Activated T-cell treated with anti-CD3 and anti-CD28 coated beads for 1 hour (primary cell): ENCODE results near the gene MCU.

Source experiments
- DNase-seq: peaks from one replicate; pipeline ENCODE4 v3.0.0-alpha.2; 2020; ENCODE audit warnings: low read depth

The MCU gene

DNA sequence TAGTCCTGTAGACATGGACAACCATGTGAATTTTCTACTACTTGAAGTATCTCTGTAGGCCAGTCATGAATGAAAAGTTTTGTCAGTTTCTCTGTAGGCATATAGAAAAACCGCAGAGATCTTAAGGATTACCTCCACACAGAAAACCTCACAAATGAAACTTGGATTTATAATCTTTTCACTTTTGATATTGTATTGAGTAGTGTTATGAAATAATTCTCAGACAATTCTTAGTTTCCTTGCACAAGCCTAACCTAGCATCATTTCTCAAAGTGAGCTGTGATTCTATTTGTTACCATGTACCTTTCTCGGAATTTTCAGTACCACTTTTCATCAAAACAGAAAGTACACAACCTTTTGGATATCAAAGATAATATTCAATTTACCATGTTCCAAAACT is 150.2 kb downstream of the MCU start:
- no peak for DNase-seq

- no peak for DNase-seq
Measured at GRCh38 chr10:72846238-72846637, 154.3 kb downstream of the MCU start.

DNA sequence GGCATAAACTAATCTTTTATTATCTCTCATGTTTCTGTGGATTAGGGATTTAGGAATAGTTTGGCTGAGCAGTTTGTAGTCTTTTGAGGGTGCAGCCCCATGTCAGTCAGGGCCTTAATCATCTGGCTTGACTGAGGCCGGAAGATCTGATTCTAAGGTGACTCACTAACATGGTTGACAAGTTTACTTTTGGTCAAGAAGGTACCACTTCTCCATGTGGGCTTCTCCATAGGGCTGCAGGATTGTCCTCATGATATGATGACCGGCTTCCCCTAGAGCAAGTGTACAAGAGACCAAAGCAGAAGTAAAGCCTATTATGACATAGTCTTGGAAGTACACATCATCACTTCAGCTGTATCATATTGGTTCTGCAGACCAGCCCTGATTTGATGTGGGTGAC is 155.7 kb downstream of the MCU start:
- no peak for DNase-seq

DNA sequence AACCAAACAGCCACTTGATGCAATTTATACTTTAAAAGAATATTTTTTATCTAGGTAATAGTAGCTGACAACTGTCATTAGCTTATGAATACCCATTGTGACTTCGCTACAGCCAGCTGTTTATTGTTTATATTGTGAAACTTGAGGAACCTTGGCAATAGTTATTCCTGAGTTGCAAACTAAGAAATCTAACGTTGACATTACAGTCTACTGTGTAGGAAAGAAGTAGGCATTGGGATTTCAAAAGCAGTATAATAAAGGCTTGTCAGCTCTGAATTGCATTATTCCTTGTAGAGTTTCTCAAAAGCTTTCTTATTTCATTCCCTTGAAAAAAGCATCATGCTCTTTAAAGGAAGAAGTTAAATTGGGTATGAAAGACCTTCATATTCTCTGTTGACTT is 158.9 kb downstream of the MCU start:
- no peak for DNase-seq

GRCh38 chr10:72851509-72851908 is 159.6 kb downstream of the MCU start:
- DNase-seq, result no peak

DNA sequence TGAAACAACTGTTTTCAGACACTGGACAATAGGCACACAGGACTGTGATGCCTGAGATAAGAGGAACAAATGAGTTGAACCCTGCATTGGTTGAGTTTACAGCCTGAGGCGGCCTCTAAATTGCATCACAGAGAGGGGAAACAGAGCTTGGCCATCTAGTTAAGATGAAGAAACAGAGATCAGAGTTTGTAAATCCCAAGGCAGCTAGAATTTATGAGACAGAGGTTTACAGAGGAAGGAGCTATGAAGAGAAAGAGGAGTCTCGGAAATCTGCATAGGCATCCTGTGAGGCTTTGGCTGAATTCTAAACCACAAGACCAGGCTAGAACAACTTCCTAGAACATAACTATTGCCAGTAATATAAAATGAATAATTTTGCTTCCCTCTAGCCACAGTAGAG is 160.6 kb downstream of the MCU start:
- no peak for DNase-seq

GRCh38 chr10:72855129-72855528 is 163.2 kb downstream of the MCU start:
- no peak for DNase-seq

GRCh38 chr10:72855790-72856189 is 163.8 kb downstream of the MCU start:
- DNase-seq, result no peak

GRCh38 chr10:72858067-72858466 is 166.1 kb downstream of the MCU start:
- no peak for DNase-seq

GRCh38 chr10:72862957-72863356 is 171.0 kb downstream of the MCU start:
- no peak for DNase-seq

- DNase-seq, result no peak
Measured at GRCh38 chr10:72875250-72876055, 183.5 kb downstream of the MCU start.

- DNase-seq, result no peak
Measured at GRCh38 chr10:72879245-72879644, 187.3 kb downstream of the MCU start.

DNA sequence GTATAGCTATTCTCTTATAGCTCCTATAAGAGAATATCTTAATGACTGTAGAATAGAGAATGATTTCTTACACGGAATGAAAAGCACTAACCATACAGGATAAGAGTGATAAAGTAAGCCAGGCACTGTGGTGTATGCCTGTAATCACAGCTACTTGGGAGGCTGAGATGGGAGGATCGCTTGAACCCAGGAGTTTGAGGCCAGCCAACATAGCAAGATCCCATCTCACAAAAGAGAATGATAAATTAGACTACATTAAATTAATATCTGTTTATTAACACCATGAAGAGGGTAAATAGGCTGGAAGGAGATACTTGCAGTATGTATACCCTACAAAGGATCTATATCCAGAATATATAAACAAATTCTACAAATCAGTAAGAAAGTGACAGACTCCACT is 189.3 kb downstream of the MCU start:
- no peak for DNase-seq

- no peak for DNase-seq
Measured at GRCh38 chr10:72883861-72884260, 191.9 kb downstream of the MCU start.

DNA sequence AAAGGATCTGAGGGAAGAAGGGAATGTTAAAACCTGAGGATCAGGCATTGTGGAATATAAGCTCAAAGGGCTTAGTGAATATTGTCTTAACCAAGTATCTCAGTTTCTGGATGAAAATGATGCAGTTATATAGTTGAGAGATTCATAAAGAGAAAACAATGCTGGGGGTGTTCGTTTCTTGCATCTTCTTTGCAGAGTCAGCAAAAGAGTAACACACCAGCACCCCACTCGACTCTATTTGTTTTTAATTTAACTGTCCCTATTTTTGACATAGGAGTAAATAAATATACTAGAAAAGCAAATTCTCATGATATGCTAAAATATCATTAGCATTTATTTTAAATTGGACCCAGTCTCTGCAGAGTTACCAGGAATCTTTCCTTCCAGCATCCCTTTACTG is 194.0 kb downstream of the MCU start:
- no peak for DNase-seq

DNA sequence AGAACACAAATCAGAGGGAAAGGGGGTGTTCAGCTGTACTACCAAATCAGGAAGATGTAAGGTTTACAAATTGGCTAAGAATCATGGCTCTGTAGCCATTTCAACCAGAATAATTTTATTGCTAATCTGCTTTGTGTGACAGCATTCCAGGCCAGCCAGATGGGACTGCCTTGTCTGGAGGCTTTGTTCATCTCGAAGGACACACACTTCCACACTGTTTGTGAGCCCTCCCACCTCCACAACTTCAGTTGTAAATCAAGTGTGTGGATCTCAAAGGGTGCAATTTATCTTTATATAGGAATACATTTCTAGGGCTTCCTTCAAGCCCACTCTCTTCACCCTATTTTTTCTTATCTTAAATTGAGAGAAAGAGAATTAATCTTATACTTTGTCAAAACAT is 194.7 kb downstream of the MCU start:
- DNase-seq, result no peak

- DNase-seq, result no peak
Measured at GRCh38 chr10:72887043-72887442, 195.1 kb downstream of the MCU start.

- DNase-seq, result no peak
Measured at GRCh38 chr10:72888151-72888638, 196.3 kb downstream of the MCU start.

DNA sequence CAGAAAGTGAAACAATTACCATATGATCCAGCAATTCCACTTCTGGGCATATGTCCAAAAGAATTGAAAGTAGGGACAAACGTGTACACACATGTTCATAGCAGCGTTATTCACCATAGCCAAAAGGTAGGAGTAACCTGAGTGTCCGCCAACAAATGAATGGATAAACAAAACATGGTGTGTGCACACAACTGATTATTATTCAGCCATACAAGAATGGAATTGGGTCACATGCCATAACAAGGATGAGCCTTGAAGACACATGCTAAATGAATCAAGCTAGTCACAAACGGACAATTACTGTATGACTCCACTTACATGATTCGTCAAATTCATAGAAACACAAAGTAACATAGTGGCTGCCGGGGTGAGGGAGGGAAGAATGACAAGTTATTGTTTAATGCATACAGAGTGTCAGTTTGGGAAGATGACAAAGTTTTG is 197.5 kb downstream of the MCU start:
- DNase-seq, result no peak

DNA sequence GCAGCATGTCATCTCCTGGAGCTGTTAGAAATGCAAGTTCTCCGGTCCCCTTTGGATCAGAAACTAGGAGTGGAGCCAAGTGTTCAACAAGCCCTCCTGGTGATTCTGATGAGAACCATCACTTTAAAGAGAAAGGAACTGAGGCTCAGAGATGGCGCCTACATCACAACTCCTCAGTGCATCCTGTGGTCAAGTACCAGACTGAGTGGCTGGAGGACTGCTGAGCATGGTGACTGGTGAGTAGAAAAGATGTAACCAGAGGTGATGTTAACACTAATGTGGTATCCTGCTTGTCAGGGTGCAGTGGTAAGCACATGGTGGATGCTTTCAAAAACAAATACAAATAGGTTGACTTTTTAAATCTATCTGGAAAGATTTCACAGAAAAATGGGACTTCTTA is 198.1 kb downstream of the MCU start:
- DNase-seq, result no peak

DNA sequence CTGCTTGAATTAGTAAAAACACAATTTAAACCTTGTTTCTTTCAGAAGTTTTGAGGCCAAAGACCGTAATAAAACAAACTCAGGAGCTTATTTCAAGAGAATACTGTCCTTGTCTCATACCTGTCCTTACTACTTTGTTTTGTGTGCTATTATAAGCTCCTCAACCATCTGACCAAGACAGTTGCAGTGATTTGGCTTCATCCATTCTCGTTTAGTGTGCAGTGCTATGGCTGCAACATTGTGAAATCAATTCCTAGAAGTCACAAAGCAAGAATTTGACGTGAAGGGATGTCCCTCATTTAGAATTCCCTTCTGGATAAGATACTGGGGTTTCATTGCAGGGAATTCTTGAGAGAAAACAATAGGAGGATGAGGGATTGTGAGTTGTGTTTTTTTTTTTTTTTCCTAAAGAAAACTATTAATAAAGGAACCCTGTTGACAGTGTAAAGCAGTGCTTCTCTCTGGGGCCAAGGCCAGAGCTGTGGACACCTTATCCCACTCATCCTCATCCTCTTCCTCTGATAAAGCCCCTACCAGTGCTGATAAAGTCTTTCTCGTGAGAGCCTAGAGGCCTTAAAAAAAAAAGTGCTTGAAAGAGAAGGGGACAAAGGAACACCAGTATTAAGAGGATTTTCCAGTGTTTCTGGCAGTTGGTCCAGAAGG is 201.3 kb downstream of the MCU start, which contains the start of gene OIT3:
Gene OIT3 (plus strand): TSS at position 604 of the 663 bp plus-strand sequence. CDS start 60 bp downstream, outside the sequence.
- no peak for DNase-seq

DNA sequence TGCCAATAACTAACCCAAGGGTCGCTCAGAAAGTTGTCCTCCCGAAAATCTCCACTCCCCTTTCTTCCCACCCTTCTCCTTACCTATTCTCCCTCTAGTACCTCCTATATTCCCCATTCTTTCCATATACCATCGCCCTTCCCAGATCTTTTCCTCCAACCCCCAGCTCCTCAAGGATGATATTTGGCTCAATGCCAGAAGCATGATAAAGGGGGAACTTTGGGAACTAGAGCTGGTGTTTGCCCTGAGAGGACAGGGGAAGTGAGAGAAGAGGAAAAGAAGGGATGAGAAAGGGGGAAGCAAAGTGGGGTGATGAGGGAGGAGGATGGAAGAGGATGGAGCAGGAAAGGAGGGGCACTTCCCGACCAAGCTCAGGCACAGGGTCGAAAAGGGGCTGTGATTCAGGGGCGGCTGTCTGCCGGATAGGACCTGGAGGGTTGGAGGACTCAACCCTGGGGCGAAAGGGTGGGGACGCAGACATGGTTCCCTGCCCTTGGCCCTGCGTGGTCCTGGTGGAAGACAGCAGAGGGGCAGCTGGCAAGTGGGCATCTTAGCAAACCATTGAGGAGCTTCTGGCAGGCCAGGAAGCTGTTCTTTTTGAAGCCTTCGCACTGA is 203.4 kb downstream of the MCU start:
- no peak for DNase-seq

DNA sequence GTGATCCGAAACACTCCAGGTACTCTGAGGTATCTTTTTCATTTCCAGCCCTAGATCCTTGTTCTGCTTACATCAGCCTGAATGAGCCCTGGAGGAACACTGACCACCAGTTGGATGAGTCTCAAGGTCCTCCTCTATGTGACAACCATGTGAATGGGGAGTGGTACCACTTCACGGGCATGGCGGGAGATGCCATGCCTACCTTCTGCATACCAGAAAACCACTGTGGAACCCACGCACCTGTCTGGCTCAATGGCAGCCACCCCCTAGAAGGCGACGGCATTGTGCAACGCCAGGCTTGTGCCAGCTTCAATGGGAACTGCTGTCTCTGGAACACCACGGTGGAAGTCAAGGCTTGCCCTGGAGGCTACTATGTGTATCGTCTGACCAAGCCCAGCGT is 206.7 kb downstream of the MCU start:
- DNase-seq, result no peak
